IMR-90 (cell line): ENCODE measurements around the gene SPPL3. TPM values are rescaled to one million over a fixed set of nuclear protein-coding genes. Genes with fewer than 3 reads are reported as not detected.
"Not testable (repeated sequence)": the region's sequence is repeated elsewhere in the genome, so short reads cannot be mapped to it uniquely, and the experiment has no call there.

ENCODE experiments used
- ATAC-seq: fragments of 200-7000 bp; cut with Tn5 transposase; 2 replicates; pipeline ENCODE4 v1.9.1; 2020; ENCODE audit warnings: low read depth, mild to moderate bottlenecking, moderate library complexity
- BruUV-seq: library from RNA; stranded (reverse); fragments of 400-500 nt; replicated peaks from 2 replicates; lab custom pipeline; 2021; lab: Mats Ljungman, UMichigan
- CTCF ChIA-PET: fragments of 300-600 bp; formaldehyde crosslinking; extraction: SDS; loops from one replicate; lab custom pipeline; 2021; ENCODE audit warnings: antibody characterized with exemption; lab: Yijun Ruan, JAX
- POLR2A ChIA-PET: fragments of 300-600 bp; sonication (Branson Sonifier 250); formaldehyde crosslinking; loops from one replicate; lab custom pipeline; 2022; ENCODE audit warnings: antibody characterized with exemption; ENCODE audit not compliant: unreplicated experiment; lab: Charles Lee
- DNase-seq: peaks from one replicate; pipeline ENCODE4 v3.0.0; 2013
- H2AFZ ChIP-seq: replicated peaks from 2 replicates; pipeline ENCODE3; 2013; ENCODE audit warnings: low read length, mild to moderate bottlenecking; ENCODE audit not compliant: poor library complexity
- H2AK5ac ChIP-seq: 2 replicates; pipeline ENCODE4 v1.6.1; 2013; ENCODE audit warnings: low read depth, low read length, inconsistent platforms
- H2AK9ac ChIP-seq: replicated peaks from 2 replicates; pipeline ENCODE3; 2013; ENCODE audit warnings: mild to moderate bottlenecking, low read depth, low read length, moderate library complexity; ENCODE audit not compliant: poor library complexity
- H2BK120ac ChIP-seq: 2 replicates; pipeline ENCODE4 v1.6.1; 2013; ENCODE audit warnings: low read depth, low read length, inconsistent platforms
- H2BK15ac ChIP-seq: 3 replicates; pipeline ENCODE4 v1.6.1; 2013; ENCODE audit warnings: low read depth, low read length, inconsistent platforms
- H2BK20ac ChIP-seq: 2 replicates; pipeline ENCODE4 v1.6.1; 2013; ENCODE audit warnings: low read depth, mild to moderate bottlenecking, inconsistent platforms, low read length, moderate library complexity
- H2BK5ac ChIP-seq: 2 replicates; pipeline ENCODE4 v1.6.1; 2013; ENCODE audit warnings: mild to moderate bottlenecking, low read depth, low read length, inconsistent platforms; ENCODE audit not compliant: poor library complexity, severe bottlenecking
- H3K14ac ChIP-seq: replicated peaks from 2 replicates; pipeline ENCODE4 v1.6.1; 2013; ENCODE audit warnings: low read depth, low read length, inconsistent platforms
- H3K18ac ChIP-seq: 2 replicates; pipeline ENCODE4 v1.6.1; 2013; ENCODE audit warnings: low read depth, low read length, control low read depth
- H3K23ac ChIP-seq: 2 replicates; pipeline ENCODE4 v1.6.1; 2013; ENCODE audit warnings: low read depth, low read length, inconsistent platforms
- H3K27ac ChIP-seq: 2 replicates; pipeline ENCODE4 v1.5.1; 2013; ENCODE audit warnings: mild to moderate bottlenecking, control low read depth, low read length; ENCODE audit not compliant: insufficient read depth
- H3K27me3 ChIP-seq: 2 replicates; pipeline ENCODE4 v1.6.1; 2013; ENCODE audit warnings: low read length; ENCODE audit not compliant: control insufficient read depth, insufficient read depth
- H3K36me3 ChIP-seq: 2 replicates; pipeline ENCODE4 v1.6.1; 2013; ENCODE audit warnings: low read length, mixed read lengths; ENCODE audit not compliant: control insufficient read depth, insufficient read depth
- H3K4ac ChIP-seq: 2 replicates; pipeline ENCODE4 v1.6.1; 2013; ENCODE audit warnings: low read depth, low read length, inconsistent platforms
- H3K4me1 ChIP-seq: 2 replicates; pipeline ENCODE4 v1.6.1; 2013; ENCODE audit warnings: low read length, mixed read lengths; ENCODE audit not compliant: control insufficient read depth, insufficient read depth
- H3K4me2 ChIP-seq: 2 replicates; pipeline ENCODE4 v1.6.1; 2013; ENCODE audit warnings: low read depth, mild to moderate bottlenecking, control low read depth, low read length, moderate library complexity
- H3K4me3 ChIP-seq: 2 replicates; pipeline ENCODE4 v1.5.1; 2013; ENCODE audit warnings: low read depth, mild to moderate bottlenecking, control low read depth, low read length, moderate library complexity; ENCODE audit not compliant: insufficient read depth
- H3K56ac ChIP-seq: 2 replicates; pipeline ENCODE4 v1.6.1; 2013; ENCODE audit warnings: low read length, inconsistent platforms; ENCODE audit not compliant: insufficient read depth; ENCODE audit errors: extremely low read depth
- H3K79me1 ChIP-seq, 2 experiments: 2 replicates each; pipeline ENCODE4 v1.6.1; 2013; ENCODE audit warnings: low read length in 2 of 2, inconsistent platforms in 1 of 2, low read depth in 1 of 2
- H3K9ac ChIP-seq: 2 replicates; pipeline ENCODE4 v1.6.1; 2013; ENCODE audit warnings: low read depth, low read length, control low read depth
- H3K9me1 ChIP-seq: 2 replicates; pipeline ENCODE4 v1.6.1; 2013; ENCODE audit warnings: low read length, inconsistent platforms; ENCODE audit not compliant: insufficient read depth
- H3K9me3 ChIP-seq: 2 replicates; pipeline ENCODE4 v1.6.1; 2013; ENCODE audit warnings: low read length; ENCODE audit not compliant: control insufficient read depth, insufficient read depth
- H4K20me1 ChIP-seq: 2 replicates; pipeline ENCODE4 v1.6.1; 2013; ENCODE audit warnings: low read length, inconsistent platforms; ENCODE audit not compliant: insufficient read depth
- H4K5ac ChIP-seq: 2 replicates; pipeline ENCODE4 v1.6.1; 2013; ENCODE audit warnings: mild to moderate bottlenecking, low read depth, low read length, control low read depth
- H4K8ac ChIP-seq, 2 experiments: 2 replicates each; pipeline ENCODE4 v1.6.1; 2013; ENCODE audit warnings: low read depth in 2 of 2, low read length in 2 of 2, control low read depth in 1 of 2, inconsistent platforms in 1 of 2
- H4K91ac ChIP-seq: 2 replicates; pipeline ENCODE4 v1.6.1; 2013; ENCODE audit warnings: low read depth, low read length, inconsistent platforms; ENCODE audit not compliant: insufficient read depth
- WGBS, 2 experiments: methylation state at CpG; one replicate each; pipeline versions ENCODE4 v1.1.5 to v1.1.7; 2013; ENCODE audit warnings: missing lambda C conversion rate in 2 of 2; ENCODE audit not compliant: insufficient read length in 1 of 2; ENCODE audit errors: extremely low coverage in 2 of 2; 5-methylcytosine and 5-hydroxymethylcytosine counted together
- dilution Hi-C: fragments of 300-500 bp; cut with HindIII; formaldehyde crosslinking; loops from one replicate; pipeline ENCODE4 v1.14.3; 2018; ENCODE audit warnings: low sequenced_read_pairs; ENCODE audit not compliant: unreplicated experiment
- in situ Hi-C: fragments of 300-500 bp; cut with MboI; formaldehyde crosslinking; loops from 3 replicates; pipeline ENCODE4 v1.14.3; 2019; ENCODE audit warnings: low sequenced_read_pairs, inconsistent platforms, mixed read lengths
- intact Hi-C: fragments of 100-400 bp; cut with micrococcal nuclease; formaldehyde crosslinking; loops from 2 replicates; pipeline ENCODE4 v1.10.0; 2022
- polyA plus RNA-seq, 3 experiments: library from polyadenylated mRNA; depleted of rRNA; stranded (reverse); fragments of >200 nt; gene quantifications; 2 replicates each; pipeline ENCODE4 v1.2.3, GENCODE V29; 2012; ENCODE audit warnings: low replicate concordance in 1 of 3
- total RNA-seq: library from RNA; depleted of rRNA; stranded (reverse); fragments of >200 nt; gene quantifications from 2 replicates; pipeline ENCODE4 v1.2.3, GENCODE V29; 2012

The SPPL3 gene
- total and polyA plus RNA-seq, 2 of the 4 experiments (the other 2 are of a cell fraction) = 1.6 to 18.0 TPM

DNA sequence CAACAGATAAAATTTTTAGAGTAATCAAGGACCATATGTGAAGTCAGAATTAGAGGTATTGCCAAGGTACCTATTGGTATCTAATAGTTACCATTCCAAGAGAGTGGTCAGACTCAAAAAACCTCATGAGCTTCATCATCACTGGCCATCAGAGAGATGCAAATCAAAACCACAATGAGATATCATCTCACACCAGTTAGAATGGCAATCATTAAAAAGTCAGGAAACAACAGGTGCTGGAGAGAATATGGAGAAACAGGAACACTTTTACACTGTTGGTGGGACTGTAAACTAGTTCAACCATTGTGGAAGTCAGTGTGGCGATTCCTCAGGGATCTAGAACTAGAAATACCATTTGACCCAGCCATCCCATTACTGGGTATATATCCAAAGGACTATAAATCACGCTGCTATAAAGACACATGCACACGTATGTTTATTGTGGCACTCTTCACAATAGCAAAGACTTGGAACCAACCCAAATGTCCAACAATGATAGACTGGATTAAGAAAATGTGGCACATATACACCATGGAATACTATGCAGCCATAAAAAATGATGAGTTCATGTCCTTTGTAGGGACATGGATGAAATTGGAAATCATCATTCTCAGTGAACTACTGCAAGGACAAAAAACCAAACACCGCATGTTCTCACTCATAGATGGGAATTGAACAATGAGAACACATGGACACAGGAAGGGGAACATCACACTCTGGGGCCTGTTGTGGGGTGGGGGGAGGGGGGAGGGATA lies 65.4 kb downstream of the SPPL3 start:
- H3K9ac ChIP-seq, DNase-seq, H2BK20ac ChIP-seq, H2AK9ac ChIP-seq, H3K56ac ChIP-seq, H2BK15ac ChIP-seq, H4K5ac ChIP-seq, intact Hi-C loops, H3K4ac ChIP-seq, H3K18ac ChIP-seq, H2AK5ac ChIP-seq, dilution Hi-C loops, in situ Hi-C loops, H3K14ac ChIP-seq, H3K23ac ChIP-seq, H4K91ac ChIP-seq, ATAC-seq, H3K9me1 ChIP-seq, H3K27me3 ChIP-seq, H3K9me3 ChIP-seq, H3K27ac ChIP-seq, H4K8ac ChIP-seq, H3K4me1 ChIP-seq, H3K4me2 ChIP-seq, H3K36me3 ChIP-seq, H2AFZ ChIP-seq, BruUV-seq, H3K4me3 ChIP-seq, CTCF ChIA-PET, H2BK120ac ChIP-seq, H2BK5ac ChIP-seq: not testable (repeated sequence)
- H3K79me1 ChIP-seq = peaks cover 21 to 51% of the 10 kb centered on the region in 2 experiments
- WGBS, 2 experiments = no CpG with 5 or more reads among the region's 4 CpGs
- POLR2A ChIA-PET = interaction anchor here (0.6 kb wide), 1 partner anchor 40 kb away, joined by 7 read pairs; no protein-coding TSS in a partner anchor
- peaks cover 42% of the 10 kb centered on the region for H4K20me1 ChIP-seq
